ENCODE measurements around the gene SMIM22. TPM values are rescaled to one million over a fixed set of nuclear protein-coding genes. Genes with fewer than 3 reads are reported as not detected.

The SMIM22 gene
- total and polyA plus RNA-seq, 2 donors (not counting 3 experiments of a cell fraction or from before 2014, with no cell fraction given) = not detected

- Histone ChIP-seq H3K27ac (ENCODE audit: insufficient read depth, low read depth, low read length) (no peak overlapping the region), H3K4me3 (replicated peaks in 1 of 3; ENCODE audit: insufficient read depth in 1 of 3, low read depth in 1 of 3, low read length in 3 of 3) (no peak overlapping the region), H3K4me1 (ENCODE audit: control insufficient read depth, extremely low read depth, insufficient read depth, low read length) (no peaks in the 10 kb centered on the region), H3K9me1 (replicated peaks; ENCODE audit: control insufficient read depth, extremely low read depth, insufficient read depth, low read length) (no peaks in the 10 kb centered on the region), H3K36me3 (ENCODE audit: control insufficient read depth in 2 of 2, extremely low read depth in 1 of 2, insufficient read depth in 2 of 2, low read length in 2 of 2) (peaks cover 2 to 10% of the 10 kb centered on the region in 2 experiments), H3K9me3 (replicated peaks; ENCODE audit: control insufficient read depth, insufficient read depth, low read length) (no peaks in the 10 kb centered on the region), H3K4me2 (ENCODE audit: insufficient read depth, low read length) (no peak overlapping the region), H3K27me3 (ENCODE audit: control insufficient read depth in 2 of 2, insufficient read depth in 2 of 2, low read length in 2 of 2) (no peaks in the 10 kb centered on the region), H3K79me2 (ENCODE audit: control insufficient read depth, insufficient read depth, low read length) (no peaks in the 10 kb centered on the region), H3K9ac (replicated peaks; ENCODE audit: extremely low read depth, insufficient read depth, low read length) (no peak overlapping the region), H2AFZ (ENCODE audit: low read depth, low read length) (no peak overlapping the region), H4K20me1 (replicated peaks; ENCODE audit: control insufficient read depth, extremely low read depth, insufficient read depth, low read length) (no peaks in the 10 kb centered on the region)
- ChIA-PET POLR2A (no interaction called here), CTCF (no interaction called here)
- FAIRE-seq (no peak), DNase-seq (ENCODE audit: low read depth, low spot score) (no peak)
- dilution Hi-C loops (cut with MboI; ENCODE audit: extremely low pct_ligation_motif_present, low sequenced_read_pairs) = no loop called here
- BruUV-seq (replicated peaks) = no TSS peak
- intact Hi-C loops (cut with micrococcal nuclease) = no loop called here
- TF ChIP-seq CTCF (IDR thresholded peaks at IDR 0.05; ENCODE audit: extremely low read depth in 1 of 2, insufficient read depth in 1 of 2, low read depth in 1 of 2, low read length in 2 of 2) = no peak
- no peak for TF ChIP-seq MYC (IDR thresholded peaks at IDR 0.05; ENCODE audit: low read depth, low read length)
- no peak for TF ChIP-seq POLR2A (IDR thresholded peaks at IDR 0.05; ENCODE audit: low read depth, low read length)
- no peak for TF ChIP-seq EZH2 (IDR thresholded peaks at IDR 0.05; ENCODE audit: borderline replicate concordance, low read depth, low read length, severe bottlenecking)
- TF ChIP-seq MAX (IDR thresholded peaks at IDR 0.05; ENCODE audit: insufficient read depth, insufficient read length) = no peak
- no peak for TF ChIP-seq POLR2AphosphoS5 (IDR thresholded peaks at IDR 0.05; ENCODE audit: insufficient read depth, low read depth, low read length)
- TF ChIP-seq FOS (IDR thresholded peaks at IDR 0.05; ENCODE audit: borderline replicate concordance, insufficient read depth, low read length) = no peak
- no peak for TF ChIP-seq JUN (IDR thresholded peaks at IDR 0.05; ENCODE audit: borderline replicate concordance, insufficient read depth, insufficient read length, low read depth)
- TF ChIP-seq GATA2 (IDR thresholded peaks at IDR 0.05; ENCODE audit: insufficient read depth, insufficient read length, low read depth, low read length) = no peak
Measured at GRCh38 chr16:4746991-4747574, 48.1 kb upstream of the SMIM22 start.

All from endothelial cell of umbilical vein (primary cell).